ENCODE data around the gene PSMD11.
A peak's percentile ranks its signal among the peaks of the same experiment; 100 is the strongest.

PSMD11 gene

DNA sequence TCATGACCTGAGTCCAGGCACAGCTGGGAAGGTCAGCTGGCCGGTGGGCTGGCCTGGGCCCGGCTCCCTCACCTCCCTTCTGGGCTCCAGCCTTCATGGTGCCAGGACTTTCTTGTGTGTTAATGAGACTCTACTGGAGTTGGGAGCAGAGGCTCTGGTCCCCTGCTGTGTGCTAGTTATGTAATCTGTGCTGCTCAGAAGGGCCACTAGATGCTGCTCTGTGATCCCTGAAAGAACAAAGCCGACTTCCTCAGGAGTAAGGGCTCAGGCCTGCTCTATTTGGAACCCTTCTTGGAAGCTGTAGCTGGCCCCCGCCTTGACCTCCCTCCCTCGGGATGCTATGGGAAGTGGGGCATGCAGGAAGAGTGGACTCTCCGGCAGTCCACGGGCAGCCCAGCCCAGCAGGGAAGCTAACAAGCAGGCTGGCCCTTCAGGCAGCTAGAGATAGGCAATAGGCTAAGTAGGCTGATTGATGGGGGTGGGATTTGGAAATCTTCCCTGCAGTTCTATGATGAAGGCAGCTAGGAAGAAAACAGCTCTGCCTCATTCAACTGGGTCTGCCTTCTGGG, 39.2 kb downstream of the PSMD11 start:
- Histone ChIP-seq H3K4me3 (ENCODE audit: low read depth, low read length) (no peak overlapping the region), H2BK12ac (ENCODE audit: low read length) (no peak overlapping the region), H3K27me3 (ENCODE audit: insufficient read depth, low read length) (no peaks in the 10 kb centered on the region), H3K23ac (ENCODE audit: low read length) (no peak overlapping the region), H4K8ac (ENCODE audit: low read depth, low read length) (no peak overlapping the region), H3K9ac (ENCODE audit: low read length) (no peak overlapping the region), H3K4me1 (ENCODE audit: control insufficient read depth in 1 of 2, insufficient read depth in 2 of 2, low read length in 2 of 2) (peaks cover 9 to 11% of the 10 kb centered on the region in 2 experiments), H2BK5ac (ENCODE audit: low read depth, low read length, poor library complexity) (no peak overlapping the region), H2BK120ac (ENCODE audit: insufficient read depth, low read length, poor library complexity) (no peak overlapping the region), H3K79me2 (ENCODE audit: control insufficient read depth, insufficient read depth, low read length, poor library complexity) (peaks cover 2% of the 10 kb centered on the region), H3K14ac (ENCODE audit: low read length) (no peak overlapping the region), H2AFZ (ENCODE audit: insufficient read depth, low read length, poor library complexity) (no peak overlapping the region), H3K4me2 (ENCODE audit: low read length) (no peak overlapping the region), H3K18ac (ENCODE audit: low read length) (no peak overlapping the region), H3K79me1 (ENCODE audit: low read length) (peaks cover 3% of the 10 kb centered on the region), H4K91ac (ENCODE audit: low read depth, low read length) (no peak overlapping the region), H3K4ac (ENCODE audit: low read depth, low read length) (no peak overlapping the region), H4K12ac (ENCODE audit: low read depth, low read length) (no peak overlapping the region), H2AK5ac (ENCODE audit: low read length) (no peak overlapping the region), H3K36me3 (ENCODE audit: control insufficient read depth in 1 of 2, insufficient read depth in 2 of 2, low read length in 2 of 2) (peaks cover 18 to 31% of the 10 kb centered on the region in 2 experiments), H3K9me3 (ENCODE audit: insufficient read depth, low read depth, low read length) (no peaks in the 10 kb centered on the region), H3K27ac (ENCODE audit: low read depth, low read length) (no peak overlapping the region)
- peak in 1 of 2 donors; percentile 42 for DNase-seq
- no CpG with 5 or more reads among the region's 7 CpGs for WGBS (ENCODE audit: extremely low coverage, insufficient coverage, insufficient read length)

DNA sequence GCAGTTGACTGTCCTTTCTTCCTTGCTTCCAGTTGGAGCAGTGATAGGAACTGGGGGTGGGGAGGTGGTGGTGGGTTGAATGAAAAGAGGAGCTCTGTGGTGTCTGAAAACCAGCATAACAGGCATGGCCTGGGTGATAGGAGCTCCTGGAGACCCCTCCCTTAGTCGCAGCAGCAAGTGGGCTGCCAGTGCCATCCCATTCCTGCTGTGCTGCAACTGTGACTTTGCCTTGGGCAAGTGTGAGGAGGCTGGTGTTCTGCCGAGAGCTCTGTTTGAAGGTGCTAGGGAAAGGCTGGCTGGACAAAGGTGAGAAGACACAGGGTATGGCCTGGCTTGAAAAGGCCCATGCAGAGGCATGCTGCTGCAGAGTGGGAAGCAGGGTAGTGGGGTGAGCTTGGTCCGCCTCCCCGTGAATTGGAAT, 39.7 kb downstream of the PSMD11 start:
- H3K27ac ChIP-seq (ENCODE audit: low read depth, low read length), result no peak overlapping the region
- no peak overlapping the region for H3K23ac ChIP-seq (ENCODE audit: low read length)
- no peak overlapping the region for H3K4me2 ChIP-seq (ENCODE audit: low read length)
- no peaks in the 10 kb centered on the region for H3K27me3 ChIP-seq (ENCODE audit: insufficient read depth, low read length)
- H4K91ac ChIP-seq (ENCODE audit: low read depth, low read length), result no peak overlapping the region
- no peaks in the 10 kb centered on the region for H3K9me3 ChIP-seq (ENCODE audit: insufficient read depth, low read depth, low read length)
- H3K4me3 ChIP-seq (ENCODE audit: low read depth, low read length), result no peak overlapping the region
- no peak overlapping the region for H2AFZ ChIP-seq (ENCODE audit: insufficient read depth, low read length, poor library complexity)
- no peak overlapping the region for H4K12ac ChIP-seq (ENCODE audit: low read depth, low read length)
- H3K79me2 ChIP-seq (ENCODE audit: control insufficient read depth, insufficient read depth, low read length, poor library complexity), result peaks cover 2% of the 10 kb centered on the region
- DNase-seq, result no peak
- no peak overlapping the region for H3K14ac ChIP-seq (ENCODE audit: low read length)
- H2BK12ac ChIP-seq (ENCODE audit: low read length), result no peak overlapping the region
- H3K79me1 ChIP-seq (ENCODE audit: low read length), result peaks cover 3% of the 10 kb centered on the region
- no peak overlapping the region for H3K9ac ChIP-seq (ENCODE audit: low read length)
- no peak overlapping the region for H2BK120ac ChIP-seq (ENCODE audit: insufficient read depth, low read length, poor library complexity)
- H3K18ac ChIP-seq (ENCODE audit: low read length), result no peak overlapping the region
- H4K8ac ChIP-seq (ENCODE audit: low read depth, low read length), result no peak overlapping the region
- H3K4me1 ChIP-seq (ENCODE audit: control insufficient read depth in 1 of 2, insufficient read depth in 2 of 2, low read length in 2 of 2), result peaks cover 9 to 11% of the 10 kb centered on the region in 2 experiments
- WGBS (ENCODE audit: extremely low coverage, insufficient coverage, insufficient read length), result no CpG with 5 or more reads among the region's 4 CpGs
- H3K36me3 ChIP-seq (ENCODE audit: control insufficient read depth in 1 of 2, insufficient read depth in 2 of 2, low read length in 2 of 2), result peaks cover 19 to 28% of the 10 kb centered on the region in 2 experiments
- H2BK5ac ChIP-seq (ENCODE audit: low read depth, low read length, poor library complexity), result no peak overlapping the region
- no peak overlapping the region for H2AK5ac ChIP-seq (ENCODE audit: low read length)
- no peak overlapping the region for H3K4ac ChIP-seq (ENCODE audit: low read depth, low read length)

DNA sequence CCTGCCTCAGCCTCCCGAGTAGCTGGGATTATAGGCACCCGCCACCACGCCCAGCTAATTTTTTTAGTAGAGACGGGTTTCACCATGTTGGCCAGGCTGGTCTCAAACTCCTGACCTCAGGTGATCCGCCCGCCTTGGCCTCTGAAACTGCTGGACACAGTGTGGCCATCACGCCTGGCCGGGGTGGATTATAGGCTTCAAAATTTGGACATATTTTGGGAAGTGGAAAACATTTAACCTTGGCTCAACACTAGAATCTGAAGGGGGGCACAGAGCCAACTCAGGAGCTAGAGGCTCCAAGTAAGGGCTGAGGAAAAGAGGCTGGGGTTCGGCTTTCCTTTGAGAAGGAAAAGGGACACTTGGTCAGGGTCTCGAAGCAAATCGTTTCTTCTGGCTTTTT, 40.3 kb downstream of the PSMD11 start:
- Histone ChIP-seq H2BK120ac (ENCODE audit: insufficient read depth, low read length, poor library complexity) (no peak overlapping the region), H3K4ac (ENCODE audit: low read depth, low read length) (no peak overlapping the region), H3K4me1 (ENCODE audit: control insufficient read depth in 1 of 2, insufficient read depth in 2 of 2, low read length in 2 of 2) (peaks cover 9 to 11% of the 10 kb centered on the region in 2 experiments), H3K79me1 (ENCODE audit: low read length) (peaks cover 3% of the 10 kb centered on the region), H2AFZ (ENCODE audit: insufficient read depth, low read length, poor library complexity) (no peak overlapping the region), H4K12ac (ENCODE audit: low read depth, low read length) (no peak overlapping the region), H3K23ac (ENCODE audit: low read length) (no peak overlapping the region), H3K36me3 (ENCODE audit: control insufficient read depth in 1 of 2, insufficient read depth in 2 of 2, low read length in 2 of 2) (peaks cover 14 to 22% of the 10 kb centered on the region in 2 experiments), H2AK5ac (ENCODE audit: low read length) (no peak overlapping the region), H3K27me3 (ENCODE audit: insufficient read depth, low read length) (no peaks in the 10 kb centered on the region), H2BK5ac (ENCODE audit: low read depth, low read length, poor library complexity) (no peak overlapping the region), H3K9ac (ENCODE audit: low read length) (no peak overlapping the region), H3K4me3 (ENCODE audit: low read depth, low read length) (no peak overlapping the region), H3K14ac (ENCODE audit: low read length) (no peak overlapping the region), H3K79me2 (ENCODE audit: control insufficient read depth, insufficient read depth, low read length, poor library complexity) (peaks cover 2% of the 10 kb centered on the region), H3K27ac (ENCODE audit: low read depth, low read length) (no peak overlapping the region), H4K91ac (ENCODE audit: low read depth, low read length) (no peak overlapping the region), H4K8ac (ENCODE audit: low read depth, low read length) (no peak overlapping the region), H3K9me3 (ENCODE audit: insufficient read depth, low read depth, low read length) (no peaks in the 10 kb centered on the region), H3K18ac (ENCODE audit: low read length) (no peak overlapping the region), H3K4me2 (ENCODE audit: low read length) (no peak overlapping the region), H2BK12ac (ENCODE audit: low read length) (no peak overlapping the region)
- no CpG with 5 or more reads among the region's 11 CpGs for WGBS (ENCODE audit: extremely low coverage, insufficient coverage, insufficient read length)
- no peak for DNase-seq

DNA sequence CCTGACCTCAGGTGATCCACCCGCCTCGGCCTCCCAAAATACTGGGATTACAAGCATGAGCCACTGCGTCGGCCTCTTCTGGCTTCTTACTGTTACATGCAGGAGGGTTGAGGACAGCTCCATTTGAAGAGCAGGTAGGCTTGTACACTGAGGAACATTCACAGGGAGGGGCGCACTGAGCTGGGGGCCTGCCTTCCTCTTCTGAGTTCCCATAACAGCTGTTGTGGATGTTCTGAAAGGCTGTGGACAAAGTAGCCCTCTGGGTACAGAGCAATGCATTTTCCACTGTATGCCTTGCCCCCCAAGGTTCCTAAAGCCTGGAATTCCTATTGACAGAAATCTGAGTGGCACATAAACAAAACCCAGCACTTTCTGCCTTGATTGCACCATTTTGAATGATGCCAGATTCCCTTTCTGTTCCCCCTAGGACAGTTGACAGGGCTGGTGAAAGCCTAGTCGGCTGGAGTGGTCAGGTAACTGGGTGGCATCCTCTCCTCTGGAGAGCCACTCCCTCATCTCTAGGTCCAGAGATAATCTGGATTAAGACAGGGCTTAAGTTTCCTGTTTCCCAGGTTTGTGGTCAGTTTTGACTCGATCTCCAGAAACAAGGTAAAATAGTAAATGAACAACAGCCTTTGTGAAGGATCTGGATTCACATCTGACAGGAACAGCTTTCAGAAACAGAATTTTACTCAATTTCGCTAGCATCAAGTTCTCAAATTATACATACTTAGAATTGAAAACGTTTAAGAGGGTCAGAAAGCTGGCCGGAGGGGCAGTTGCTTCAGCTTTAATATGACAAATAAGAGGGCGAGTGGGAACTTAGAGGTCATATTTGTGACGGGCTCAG, 41.2 kb downstream of the PSMD11 start:
- H3K4me1 ChIP-seq (ENCODE audit: control insufficient read depth in 1 of 2, insufficient read depth in 2 of 2, low read length in 2 of 2), result peaks cover 9 to 11% of the 10 kb centered on the region in 2 experiments
- H3K4me2 ChIP-seq (ENCODE audit: low read length), result no peak overlapping the region
- peaks cover 11 to 14% of the 10 kb centered on the region in 2 experiments for H3K36me3 ChIP-seq (ENCODE audit: control insufficient read depth in 1 of 2, insufficient read depth in 2 of 2, low read length in 2 of 2)
- H3K4me3 ChIP-seq (ENCODE audit: low read depth, low read length), result no peak overlapping the region
- H2AK5ac ChIP-seq (ENCODE audit: low read length), result no peak overlapping the region
- no peak overlapping the region for H3K27ac ChIP-seq (ENCODE audit: low read depth, low read length)
- H3K14ac ChIP-seq (ENCODE audit: low read length), result no peak overlapping the region
- no peak overlapping the region for H2BK5ac ChIP-seq (ENCODE audit: low read depth, low read length, poor library complexity)
- H4K8ac ChIP-seq (ENCODE audit: low read depth, low read length), result no peak overlapping the region
- no CpG with 5 or more reads among the region's 12 CpGs for WGBS (ENCODE audit: extremely low coverage, insufficient coverage, insufficient read length)
- no peak for DNase-seq
- H3K79me2 ChIP-seq (ENCODE audit: control insufficient read depth, insufficient read depth, low read length, poor library complexity), result peaks cover 2% of the 10 kb centered on the region
- no peaks in the 10 kb centered on the region for H3K9me3 ChIP-seq (ENCODE audit: insufficient read depth, low read depth, low read length)
- no peak overlapping the region for H3K4ac ChIP-seq (ENCODE audit: low read depth, low read length)
- no peak overlapping the region for H3K23ac ChIP-seq (ENCODE audit: low read length)
- no peak overlapping the region for H2BK120ac ChIP-seq (ENCODE audit: insufficient read depth, low read length, poor library complexity)
- no peak overlapping the region for H2BK12ac ChIP-seq (ENCODE audit: low read length)
- H3K18ac ChIP-seq (ENCODE audit: low read length), result no peak overlapping the region
- H4K91ac ChIP-seq (ENCODE audit: low read depth, low read length), result no peak overlapping the region
- H3K9ac ChIP-seq (ENCODE audit: low read length), result no peak overlapping the region
- H3K27me3 ChIP-seq (ENCODE audit: insufficient read depth, low read length), result no peaks in the 10 kb centered on the region
- peak overlapping the region; percentile 93 for H2AFZ ChIP-seq (ENCODE audit: insufficient read depth, low read length, poor library complexity)
- H3K79me1 ChIP-seq (ENCODE audit: low read length), result peaks cover 3% of the 10 kb centered on the region
- no peak overlapping the region for H4K12ac ChIP-seq (ENCODE audit: low read depth, low read length)

All from trophoblast cell (in vitro differentiated cells and primary cell).